SK-MEL-5 (cell line): ENCODE results near the gene PLEKHA7. TPM values are rescaled to one million over a fixed set of nuclear protein-coding genes. Genes with fewer than 3 reads are reported as not detected.

ENCODE experiments used
- DNase-seq: peaks from one replicate; pipeline ENCODE4 v3.0.0-alpha.2; 2016; ENCODE audit warnings: low read depth, low spot score
- in situ Hi-C: cut with HindIII; loops from 2 replicates; pipeline ENCODE4 v1.10.0; 2016; ENCODE audit warnings: low sequenced_read_pairs, high pct_unique_total_duplicates, low pct_unique_long_range_greater_than_20kb
- total RNA-seq: library from RNA; depleted of rRNA; stranded (reverse); fragments of >200 nt; shearing (Covaris generic); gene quantifications from 2 replicates; pipeline ENCODE4 v1.2.3, GENCODE V29; 2014

The PLEKHA7 gene
- total RNA-seq, 1 experiment from 2014 or later: 1.7 TPM

DNA sequence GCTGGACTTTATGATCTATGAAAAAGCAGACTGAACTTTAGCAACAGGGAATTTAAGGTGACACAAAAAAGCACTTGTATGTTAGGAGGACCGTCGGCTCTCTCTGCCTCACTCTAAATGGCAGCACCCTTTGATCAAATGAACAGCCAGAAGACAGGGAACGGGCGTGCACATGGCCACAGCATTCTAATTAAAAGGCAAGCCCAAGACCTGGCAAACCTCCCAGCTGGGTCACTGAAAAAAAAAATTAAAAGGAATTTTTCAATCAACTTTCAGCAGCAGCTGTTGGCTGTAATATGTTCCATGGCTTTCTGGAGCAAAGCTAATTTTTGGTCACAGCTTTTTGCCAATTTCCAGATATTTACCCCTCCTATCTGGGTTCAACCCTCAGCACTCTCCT, 159.2 kb downstream of the PLEKHA7 start:
- no peak for DNase-seq
- in situ Hi-C loops: no loop called here

DNA sequence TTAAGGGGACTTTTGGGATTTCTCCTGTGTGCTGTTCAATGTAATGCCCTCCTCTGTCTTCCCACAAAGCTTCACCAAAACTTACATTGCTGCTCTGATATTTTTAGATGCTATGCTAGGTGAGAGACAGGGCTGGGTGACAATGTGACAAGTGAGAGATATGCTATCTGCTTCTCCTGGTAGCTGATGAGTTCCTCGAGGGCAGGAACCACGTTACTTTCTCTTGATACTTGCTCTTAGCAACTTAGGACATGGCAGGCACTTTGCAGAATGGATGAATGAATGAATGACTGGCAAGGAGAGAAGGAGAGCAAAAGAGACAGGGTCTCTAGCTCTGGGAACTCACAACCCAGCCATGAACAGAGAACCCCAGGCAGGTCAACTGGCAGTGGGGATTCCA, 160.4 kb downstream of the PLEKHA7 start:
- in situ Hi-C loops: no loop called here
- no peak for DNase-seq

GRCh38 chr11:16853266-16853665, 160.9 kb downstream of the PLEKHA7 start:
- no peak for DNase-seq
- in situ Hi-C loops: no loop called here

DNA sequence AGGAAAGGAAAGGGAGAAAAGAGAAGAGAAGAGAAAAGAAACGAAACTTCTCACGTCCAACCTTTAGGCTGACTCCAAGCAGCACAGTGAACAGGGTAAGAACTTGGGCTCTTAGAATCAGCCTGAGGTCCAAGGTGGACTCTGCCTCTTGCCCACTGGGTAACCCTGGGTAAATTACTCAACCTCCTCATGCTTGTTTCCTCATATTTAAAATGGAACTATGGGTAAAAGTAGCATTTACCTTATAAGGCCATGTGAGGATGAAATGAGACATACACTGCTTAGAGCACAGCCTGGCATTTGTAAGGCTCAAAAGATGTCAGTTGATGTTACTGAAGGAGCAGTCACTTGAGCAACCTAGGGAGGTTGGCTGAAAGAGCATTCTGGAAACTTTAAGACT, 167.9 kb downstream of the PLEKHA7 start:
- DNase-seq: no peak
- in situ Hi-C loops: no loop called here

DNA sequence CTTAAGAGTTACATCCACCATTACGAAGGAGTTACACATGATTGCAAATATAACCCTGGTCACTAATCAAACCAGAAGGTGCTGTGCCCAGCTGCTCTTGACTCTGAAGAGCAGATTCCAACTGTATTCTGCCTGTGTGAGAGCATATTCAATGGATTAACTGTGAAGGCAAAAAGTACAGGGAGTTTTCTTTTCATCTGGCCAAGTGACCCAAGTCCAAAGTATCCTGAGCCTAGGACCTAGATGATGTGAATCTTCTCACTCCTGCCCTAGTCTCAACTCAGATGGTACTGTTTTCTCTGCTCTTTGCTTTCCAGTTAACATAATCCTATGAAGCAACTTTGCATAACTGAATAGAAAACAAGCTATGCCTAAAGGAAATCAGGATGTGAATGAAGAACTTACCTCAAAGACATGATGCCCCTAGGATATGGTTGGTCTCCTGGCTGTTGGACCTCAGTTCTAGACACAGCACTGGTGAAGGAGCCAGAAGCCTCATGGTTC, 169.9 kb downstream of the PLEKHA7 start:
- DNase-seq: no peak
- in situ Hi-C loops: no loop called here

GRCh38 chr11:16843294-16843693, 170.9 kb downstream of the PLEKHA7 start:
- no peak for DNase-seq
- in situ Hi-C loops: no loop called here

DNA sequence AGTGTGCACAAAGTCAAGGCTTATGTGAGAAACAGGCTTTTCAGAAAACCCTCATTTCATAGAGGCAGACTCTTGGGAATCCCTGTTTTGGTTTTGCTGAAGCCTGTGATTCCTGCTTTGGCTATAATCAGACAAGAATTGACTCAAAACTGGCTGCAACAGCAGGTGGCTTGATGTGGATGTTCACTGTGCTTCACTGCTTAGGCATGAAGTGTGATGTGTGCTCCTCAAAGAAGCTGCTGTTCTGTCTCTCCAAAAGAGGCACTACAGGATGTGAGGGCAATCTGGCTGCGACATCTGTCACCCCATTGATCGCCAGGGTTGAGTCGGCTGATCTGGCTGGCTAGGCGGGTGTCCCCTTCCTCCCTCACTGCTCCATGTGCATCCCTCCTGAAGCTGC, 172.2 kb downstream of the PLEKHA7 start:
- DNase-seq: no peak
- in situ Hi-C loops: no loop called here

DNA sequence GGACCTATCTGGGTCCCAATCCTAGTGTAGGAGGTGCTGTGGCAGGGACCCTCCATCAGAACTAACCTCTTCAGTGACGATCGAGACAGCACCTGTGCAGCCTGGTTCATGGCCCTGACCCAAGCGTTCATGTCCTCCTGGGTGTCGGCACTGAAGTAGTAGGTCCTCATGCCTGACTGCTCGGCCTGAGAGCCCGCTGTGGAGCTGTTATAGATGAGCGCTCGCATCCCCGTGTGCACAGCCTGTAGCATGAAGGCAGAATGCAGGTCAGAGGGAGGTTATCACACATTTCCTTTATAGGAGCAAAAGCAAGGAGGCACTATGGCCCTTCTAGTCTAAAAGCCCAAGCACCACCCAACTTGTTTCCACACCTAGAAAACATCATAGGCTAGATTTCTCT, 172.7 kb downstream of the PLEKHA7 start:
- DNase-seq: no peak
- in situ Hi-C loops: no loop called here

DNA sequence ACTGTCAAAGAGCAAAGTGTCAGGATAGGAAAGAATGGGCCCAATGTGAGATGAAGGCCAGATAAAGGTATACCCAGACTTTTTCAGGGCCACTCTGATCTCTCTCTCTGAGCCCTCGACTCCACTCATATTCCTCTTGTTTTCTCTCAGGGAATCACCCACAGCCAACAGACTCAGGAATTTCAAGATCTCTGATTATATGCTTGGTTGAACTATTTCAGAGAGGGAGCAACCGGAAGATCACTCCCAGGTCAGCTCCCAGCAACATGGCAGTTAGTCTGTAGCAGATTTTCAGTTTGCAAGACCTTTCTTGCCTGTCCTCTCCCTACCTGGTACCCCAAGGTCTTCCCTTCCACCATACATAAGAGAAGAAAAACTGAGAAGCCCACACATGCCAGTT, 173.3 kb downstream of the PLEKHA7 start:
- in situ Hi-C loops: no loop called here
- no peak for DNase-seq

DNA sequence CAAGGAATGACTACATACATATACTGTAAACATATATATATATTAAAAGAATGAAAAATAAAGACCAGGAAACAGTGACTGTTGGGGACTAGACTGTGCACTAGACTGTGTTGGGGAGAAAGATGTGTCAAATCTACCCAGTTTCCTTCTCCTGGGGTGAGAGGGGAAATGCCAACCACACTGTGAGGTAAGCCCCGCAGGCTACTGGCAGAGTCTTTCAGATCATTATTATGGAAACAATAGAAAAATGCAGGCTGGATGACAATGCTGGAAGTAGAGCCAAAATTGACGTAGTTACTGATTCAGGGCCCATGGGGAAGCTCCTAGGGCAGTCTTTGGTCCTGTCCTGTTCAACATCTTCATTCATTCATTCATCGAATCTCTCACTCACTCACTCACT, 174.4 kb downstream of the PLEKHA7 start:
- in situ Hi-C loops: no loop called here
- DNase-seq: no peak

DNA sequence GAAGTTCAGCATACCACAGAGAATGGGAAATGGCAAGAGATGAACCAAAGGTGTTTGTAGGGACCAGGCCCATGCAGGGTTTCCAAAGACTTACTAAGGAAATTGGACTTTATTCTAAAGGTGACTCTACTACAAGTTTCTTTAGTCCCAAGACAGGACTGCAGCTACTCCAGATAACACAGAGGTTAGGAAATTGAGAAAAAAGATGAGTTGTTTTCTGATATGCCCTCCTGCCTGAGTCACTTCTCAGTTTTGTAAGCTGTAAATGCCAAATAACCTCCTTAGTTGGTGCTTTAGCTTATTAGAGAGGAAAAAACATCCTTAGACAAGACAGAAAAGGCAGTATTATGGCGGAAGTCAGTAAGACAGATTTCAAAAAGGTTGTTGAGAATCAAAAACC, 179.8 kb downstream of the PLEKHA7 start:
- in situ Hi-C loops: no loop called here

DNA sequence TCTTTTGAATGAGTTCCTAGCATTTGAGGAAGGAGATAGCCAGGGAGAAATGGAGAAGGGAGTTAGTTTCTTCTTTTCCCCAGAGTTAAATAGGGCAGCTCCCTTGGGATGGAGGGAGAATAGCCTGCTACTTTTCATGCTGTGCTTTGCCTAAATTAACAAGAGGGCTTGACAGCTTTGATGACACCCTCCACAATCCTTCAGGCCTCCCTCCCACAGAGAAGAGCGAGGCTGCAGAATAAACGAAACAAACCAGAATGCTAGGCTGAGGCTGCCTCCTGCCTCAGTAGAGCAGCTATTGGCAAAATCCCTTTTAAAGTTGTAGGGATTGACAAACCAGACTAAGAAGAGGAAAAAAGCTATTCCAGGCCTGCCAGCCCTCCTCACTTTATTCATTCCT, 181.2 kb downstream of the PLEKHA7 start:
- in situ Hi-C loops: no loop called here
- no peak for DNase-seq

More for the DNA sequence above, 179.8 kb downstream of the PLEKHA7 start:
- no peak for DNase-seq

GRCh38 chr11:16832193-16832539, 182.0 kb downstream of the PLEKHA7 start:
- no peak for DNase-seq
- in situ Hi-C loops: no loop called here

DNA sequence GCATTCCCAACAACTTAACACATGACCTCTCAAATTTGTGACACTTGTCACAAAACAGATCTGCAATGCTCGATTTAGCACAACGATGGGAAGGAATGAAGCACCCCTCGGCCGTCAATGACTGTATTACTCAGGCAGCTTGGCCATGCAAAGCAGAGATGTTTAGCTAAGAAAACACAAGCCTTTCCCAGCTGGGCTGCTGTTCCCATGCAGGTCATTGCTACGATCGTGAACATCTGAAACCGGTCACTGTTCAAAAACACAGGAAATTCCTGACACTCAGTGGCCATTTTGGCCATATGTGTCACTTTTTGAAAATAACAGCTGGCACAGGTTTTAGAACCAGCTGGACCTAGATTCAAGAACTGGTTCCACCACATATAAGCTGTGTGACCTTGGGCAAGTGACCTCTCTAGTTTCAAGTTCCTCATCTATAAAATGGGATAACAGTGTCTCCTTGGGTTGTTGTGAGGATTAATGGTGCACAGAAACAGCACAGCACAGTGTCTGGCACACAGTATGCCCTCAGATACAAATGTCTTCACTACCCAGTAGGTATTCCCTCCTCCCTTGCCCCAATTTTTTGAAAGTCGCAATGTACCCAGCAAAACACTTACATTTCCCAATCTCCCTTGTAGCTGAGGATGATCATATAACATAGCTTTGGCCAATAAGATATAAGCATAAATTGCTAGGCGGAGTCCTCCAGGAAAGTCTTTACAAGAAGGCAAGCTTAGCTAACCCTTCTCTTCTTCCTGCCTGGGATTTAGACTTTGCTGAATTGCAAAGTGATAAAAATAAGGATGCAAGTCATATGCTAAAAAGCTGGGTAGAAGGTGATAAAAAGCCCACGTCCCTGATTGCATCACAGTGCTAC, 182.7 kb downstream of the PLEKHA7 start:
- in situ Hi-C loops: no loop called here
- DNase-seq: no peak

DNA sequence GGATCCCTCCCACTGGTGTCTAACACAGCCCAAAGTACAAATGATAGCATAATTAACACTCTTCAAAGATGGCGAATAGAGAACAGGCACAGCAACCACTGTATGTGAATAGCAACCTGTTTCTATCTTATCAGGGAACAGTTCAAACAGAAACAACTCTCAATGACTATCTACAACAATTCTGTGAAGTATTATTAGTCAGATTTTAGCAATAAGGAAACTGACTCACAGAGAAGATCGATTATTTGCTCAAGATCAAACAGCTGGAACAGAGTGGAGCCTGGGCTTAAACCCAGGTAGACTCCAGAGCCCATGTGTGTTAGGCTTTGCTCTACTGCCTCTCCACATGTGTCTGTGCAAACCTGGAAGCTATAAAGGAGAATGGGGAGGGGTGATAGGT, 187.1 kb downstream of the PLEKHA7 start:
- DNase-seq: no peak
- in situ Hi-C loops: no loop called here

GRCh38 chr11:16825968-16826367, 188.2 kb downstream of the PLEKHA7 start:
- in situ Hi-C loops: no loop called here
- no peak for DNase-seq

GRCh38 chr11:16825101-16825500, 189.1 kb downstream of the PLEKHA7 start:
- in situ Hi-C loops: no loop called here

DNA sequence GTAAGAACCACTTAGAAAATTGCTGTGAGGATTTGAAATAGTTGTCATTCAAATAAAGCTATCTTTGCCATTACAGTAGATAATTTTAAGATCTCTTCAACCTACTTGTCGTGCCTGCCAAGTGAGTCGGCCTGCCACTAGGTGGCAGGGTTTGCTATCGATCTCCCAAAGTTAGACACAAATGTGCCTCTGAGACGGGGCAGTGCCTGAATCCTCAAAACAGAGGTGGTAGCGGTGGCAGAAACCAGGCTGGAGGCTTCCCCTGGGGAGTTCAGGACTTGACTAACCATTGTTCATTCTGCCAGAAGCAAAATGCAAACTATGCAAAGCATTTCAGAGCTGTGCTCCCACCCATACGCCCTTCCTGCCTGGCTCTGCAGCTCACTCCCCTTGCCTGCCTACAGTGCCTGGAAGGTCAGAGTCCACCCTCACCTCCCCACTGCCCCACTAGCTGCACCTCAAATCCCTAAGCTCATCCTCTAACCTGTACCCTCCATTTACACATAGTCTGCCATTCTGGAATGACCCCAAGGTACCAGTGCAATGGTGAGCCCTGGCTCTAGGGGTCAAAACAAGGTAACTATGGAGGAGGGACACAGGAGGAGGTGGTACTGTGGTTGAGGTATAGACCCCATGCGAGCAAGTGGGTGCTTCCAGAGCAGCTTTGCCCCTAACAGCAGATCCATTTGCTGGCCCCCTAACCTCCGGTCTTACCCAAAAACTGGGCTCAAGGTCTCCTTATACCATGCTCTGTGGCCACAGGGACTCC, 193.7 kb downstream of the PLEKHA7 start:
- in situ Hi-C loops: no loop called here

More at GRCh38 chr11:16825101-16825500, 189.1 kb downstream of the PLEKHA7 start:
- DNase-seq: no peak

GRCh38 chr11:16818284-16818683, 195.9 kb downstream of the PLEKHA7 start:
- in situ Hi-C loops: no loop called here
- no peak for DNase-seq

More for the DNA sequence above, 193.7 kb downstream of the PLEKHA7 start:
- DNase-seq: peak; percentile 83
